HAP-1 (cell line): ENCODE results near the gene GRK6.

Experiments
- DNase-seq, 2 experiments: peaks; one replicate each; pipeline ENCODE4 v3.0.0-alpha.2; 2016 to 2020; ENCODE audit warnings: low spot score in 2 of 2
- H3K27me3 ChIP-seq: fragments of 250-450 bp; sonication (Bioruptor Pico); 2 replicates; pipeline ENCODE4 v1.5.1; 2020; ENCODE audit warnings: low read depth, mild to moderate bottlenecking, moderate library complexity
- H3K36me3 ChIP-seq: fragments of 250-450 bp; sonication (Bioruptor Pico); replicated peaks from 2 replicates; pipeline ENCODE4 v1.5.1; 2020; ENCODE audit warnings: mild to moderate bottlenecking
- H3K4me1 ChIP-seq: fragments of 250-450 bp; sonication (Bioruptor Pico); 2 replicates; pipeline ENCODE4 v1.5.1; 2020; ENCODE audit warnings: mild to moderate bottlenecking
- H3K4me3 ChIP-seq: fragments of 250-450 bp; sonication (Bioruptor Pico); 2 replicates; pipeline ENCODE4 v1.5.1; 2020; ENCODE audit warnings: mild to moderate bottlenecking, moderate library complexity
- H3K9me3 ChIP-seq: fragments of 250-450 bp; sonication (Bioruptor Pico); 2 replicates; pipeline ENCODE4 v1.5.1; 2020; ENCODE audit warnings: mild to moderate bottlenecking, moderate library complexity
- in situ Hi-C: fragments of 300-500 bp; cut with MboI; formaldehyde crosslinking; loops from 3 replicates; pipeline ENCODE4 v1.14.3; 2020; ENCODE audit warnings: low sequenced_read_pairs, inconsistent platforms, mixed read lengths

The GRK6 gene

DNA sequence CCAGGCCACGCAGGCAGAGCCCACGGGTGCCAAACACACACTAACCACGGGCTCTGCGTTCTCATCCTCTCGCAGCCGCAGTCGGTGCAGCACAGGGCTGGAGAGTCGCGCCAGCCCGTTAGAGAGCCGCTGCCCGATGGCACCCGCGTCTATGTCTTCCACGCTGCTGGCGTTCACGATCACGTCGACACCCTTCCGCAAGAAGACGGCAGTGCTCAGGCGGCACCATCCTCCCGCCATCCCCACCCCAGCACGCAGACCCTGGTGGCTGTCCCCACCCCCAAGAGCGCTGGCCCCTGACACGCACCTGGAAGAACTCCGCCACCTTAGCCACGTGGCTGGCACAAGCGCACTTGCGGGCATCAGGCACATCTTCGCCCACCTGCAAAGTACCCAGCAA is 41.0 kb downstream of the GRK6 start:
- H3K4me3 ChIP-seq, result no peak overlapping the region
- H3K27me3 ChIP-seq, result no peaks in the 10 kb centered on the region
- H3K4me1 ChIP-seq, result no peaks in the 10 kb centered on the region
- DNase-seq, result no peak
- H3K9me3 ChIP-seq, result no peaks in the 10 kb centered on the region
- H3K36me3 ChIP-seq, result peaks cover 68% of the 10 kb centered on the region
- in situ Hi-C loops, result no loop called here

DNA sequence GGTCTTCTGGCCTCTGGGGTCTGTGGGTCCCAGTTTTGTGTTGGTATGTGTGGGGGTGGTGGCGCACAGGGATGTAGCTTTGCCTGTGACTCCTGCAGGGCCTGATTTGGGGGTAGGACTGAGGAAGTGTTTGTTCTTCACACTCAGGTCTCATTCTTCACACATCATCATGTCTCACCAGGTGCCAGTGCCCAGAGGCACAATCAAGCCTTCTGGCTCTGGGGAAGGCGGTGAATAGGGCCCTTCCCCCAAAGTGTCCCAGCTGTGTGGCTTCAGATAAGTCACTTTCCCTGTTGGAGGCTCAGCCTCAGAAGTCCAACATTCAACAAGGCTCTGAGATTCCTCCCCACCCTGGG is 41.8 kb downstream of the GRK6 start:
- H3K4me1 ChIP-seq, result no peaks in the 10 kb centered on the region
- in situ Hi-C loops, result no loop called here
- H3K27me3 ChIP-seq, result no peaks in the 10 kb centered on the region
- H3K36me3 ChIP-seq, result peaks cover 64% of the 10 kb centered on the region
- no peak overlapping the region for H3K4me3 ChIP-seq
- H3K9me3 ChIP-seq, result no peaks in the 10 kb centered on the region
- DNase-seq, result no peak

DNA sequence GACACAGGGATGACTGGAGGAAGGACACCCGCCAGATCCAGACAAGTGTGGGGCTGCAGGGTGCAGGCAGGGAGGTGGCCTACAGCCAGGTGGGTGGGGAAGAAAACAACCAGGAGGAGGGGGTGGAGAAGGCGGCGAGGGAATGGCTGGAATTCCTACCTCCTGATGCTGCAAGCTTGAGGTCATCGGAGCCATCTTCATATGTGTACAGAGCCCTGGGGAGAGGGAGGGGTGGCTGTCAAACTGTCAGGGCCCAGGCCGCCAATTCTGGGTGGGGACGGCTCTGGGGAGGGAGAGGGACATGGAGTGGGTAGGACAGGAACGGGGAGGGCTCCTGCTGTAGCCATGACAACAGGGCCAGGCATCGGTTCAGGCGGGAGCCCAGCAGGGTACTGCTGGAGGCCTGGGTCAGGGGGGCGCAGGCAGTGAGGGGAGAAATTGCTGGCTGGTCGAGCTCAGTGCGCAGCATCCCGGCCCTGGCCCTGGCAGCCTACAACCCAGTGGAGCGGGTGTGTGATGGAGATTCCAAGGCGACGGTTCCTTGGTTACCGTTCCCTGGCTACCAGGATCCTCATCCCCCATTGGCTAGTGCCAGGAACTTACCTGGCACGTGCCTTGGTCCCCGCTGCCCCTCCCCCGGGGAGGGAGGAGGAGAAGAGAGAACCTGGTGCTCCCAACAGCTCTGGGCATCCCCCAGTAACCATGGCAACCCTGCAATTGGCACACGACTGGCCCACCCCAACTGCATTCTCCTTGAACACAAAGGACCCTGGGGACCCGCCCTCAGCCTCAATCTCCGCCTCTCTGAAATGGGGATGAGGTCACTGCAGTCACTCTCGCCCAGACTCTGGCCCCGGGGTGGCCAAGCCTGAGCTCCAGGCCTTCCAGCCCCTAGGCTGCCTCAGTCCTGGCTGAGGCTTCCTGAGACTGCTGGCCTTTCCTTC is 42.5 kb downstream of the GRK6 start:
- no peak overlapping the region for H3K4me3 ChIP-seq
- H3K27me3 ChIP-seq, result no peaks in the 10 kb centered on the region
- H3K9me3 ChIP-seq, result no peaks in the 10 kb centered on the region
- H3K4me1 ChIP-seq, result peaks cover 1% of the 10 kb centered on the region; the same call in 1 of the 2 replicates
- in situ Hi-C loops, result no loop called here
- DNase-seq, result peak in 1 of 2 experiments; percentile 49
- H3K36me3 ChIP-seq, result peaks cover 57% of the 10 kb centered on the region

DNA sequence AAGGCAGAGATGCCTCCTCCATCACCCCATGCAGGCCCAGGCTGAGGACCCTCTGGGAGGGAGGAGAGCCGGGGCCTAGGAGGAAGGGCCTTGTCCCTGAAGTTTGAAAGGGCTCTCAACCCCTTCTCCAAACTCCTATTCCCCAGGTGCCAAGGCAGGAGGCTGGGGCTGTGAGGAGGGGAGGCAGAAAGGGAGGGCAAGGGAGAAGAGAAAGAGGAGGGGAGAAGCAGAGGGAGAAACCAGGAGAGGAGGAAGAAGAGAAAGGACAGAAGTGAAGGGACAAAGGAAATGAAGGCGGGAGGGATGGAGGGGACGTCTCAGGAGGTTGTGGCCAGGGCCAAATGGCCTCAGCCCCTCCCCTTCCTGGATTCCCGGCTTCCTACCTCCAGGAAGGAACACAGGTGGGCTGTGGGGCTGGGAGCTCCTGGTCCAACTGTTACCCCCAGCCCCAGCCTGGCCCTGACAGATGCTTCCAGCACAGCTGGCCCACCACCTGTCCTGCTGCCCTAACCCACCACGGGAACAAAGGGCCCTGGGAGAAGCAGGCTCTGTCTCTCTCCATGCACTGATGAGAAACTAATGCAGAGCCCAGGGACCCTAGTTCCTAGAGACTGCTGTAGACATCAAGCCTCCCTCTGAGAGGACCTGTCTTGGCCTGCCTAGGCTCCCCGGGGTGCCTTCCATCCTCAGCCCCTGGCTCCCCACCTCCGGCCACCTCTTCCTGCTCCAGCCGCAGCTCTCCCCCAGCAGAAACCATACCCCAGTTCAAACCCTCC is 43.5 kb downstream of the GRK6 start:
- peaks cover 50% of the 10 kb centered on the region for H3K36me3 ChIP-seq
- DNase-seq, result no peak
- H3K9me3 ChIP-seq, result no peaks in the 10 kb centered on the region
- H3K4me1 ChIP-seq, result peaks cover 3% of the 10 kb centered on the region; the same call in 1 of the 2 replicates
- no peaks in the 10 kb centered on the region for H3K27me3 ChIP-seq
- in situ Hi-C loops, result no loop called here
- H3K4me3 ChIP-seq, result no peak overlapping the region

DNA sequence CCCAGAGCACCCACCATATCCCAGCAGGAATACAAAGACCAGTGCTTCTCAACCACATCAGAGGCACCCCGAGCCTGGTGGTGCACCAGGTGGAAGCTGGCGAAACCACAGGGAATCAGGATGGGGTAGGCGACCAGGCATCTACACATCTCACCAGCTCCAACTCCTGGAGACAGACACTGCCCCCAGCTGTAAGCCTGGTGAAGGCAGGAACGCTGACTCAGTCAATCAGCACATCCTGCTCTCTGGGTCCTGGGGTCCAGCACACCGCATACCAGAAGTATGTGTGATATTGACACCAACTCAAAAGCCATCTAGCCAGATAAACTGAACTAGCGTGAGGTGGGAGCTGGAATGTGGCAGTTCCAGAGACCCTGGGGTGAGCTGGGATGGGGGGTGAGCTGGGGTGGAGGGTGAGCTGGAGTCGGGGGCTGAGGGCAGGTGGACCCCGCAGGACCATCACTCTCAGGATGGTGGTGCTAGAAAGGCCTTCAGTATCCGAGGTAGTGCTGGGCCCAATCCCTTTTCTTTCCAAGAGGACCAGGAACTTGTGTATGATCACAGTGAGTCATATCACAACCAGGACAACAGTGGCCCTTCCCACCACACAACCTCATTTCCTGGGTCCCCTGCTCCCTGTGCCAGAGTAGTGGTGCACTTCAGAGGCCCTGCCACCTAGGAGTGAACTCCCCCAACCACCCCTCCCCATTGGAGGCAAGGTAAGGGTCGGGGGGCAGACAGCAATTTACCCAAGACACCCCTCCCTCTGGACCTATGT is 44.5 kb downstream of the GRK6 start:
- H3K4me1 ChIP-seq, result peaks cover 3% of the 10 kb centered on the region; the same call in 1 of the 2 replicates
- DNase-seq, result no peak
- in situ Hi-C loops, result no loop called here
- peaks cover 40% of the 10 kb centered on the region for H3K36me3 ChIP-seq
- no peaks in the 10 kb centered on the region for H3K27me3 ChIP-seq
- no peak overlapping the region for H3K4me3 ChIP-seq
- H3K9me3 ChIP-seq, result no peaks in the 10 kb centered on the region

DNA sequence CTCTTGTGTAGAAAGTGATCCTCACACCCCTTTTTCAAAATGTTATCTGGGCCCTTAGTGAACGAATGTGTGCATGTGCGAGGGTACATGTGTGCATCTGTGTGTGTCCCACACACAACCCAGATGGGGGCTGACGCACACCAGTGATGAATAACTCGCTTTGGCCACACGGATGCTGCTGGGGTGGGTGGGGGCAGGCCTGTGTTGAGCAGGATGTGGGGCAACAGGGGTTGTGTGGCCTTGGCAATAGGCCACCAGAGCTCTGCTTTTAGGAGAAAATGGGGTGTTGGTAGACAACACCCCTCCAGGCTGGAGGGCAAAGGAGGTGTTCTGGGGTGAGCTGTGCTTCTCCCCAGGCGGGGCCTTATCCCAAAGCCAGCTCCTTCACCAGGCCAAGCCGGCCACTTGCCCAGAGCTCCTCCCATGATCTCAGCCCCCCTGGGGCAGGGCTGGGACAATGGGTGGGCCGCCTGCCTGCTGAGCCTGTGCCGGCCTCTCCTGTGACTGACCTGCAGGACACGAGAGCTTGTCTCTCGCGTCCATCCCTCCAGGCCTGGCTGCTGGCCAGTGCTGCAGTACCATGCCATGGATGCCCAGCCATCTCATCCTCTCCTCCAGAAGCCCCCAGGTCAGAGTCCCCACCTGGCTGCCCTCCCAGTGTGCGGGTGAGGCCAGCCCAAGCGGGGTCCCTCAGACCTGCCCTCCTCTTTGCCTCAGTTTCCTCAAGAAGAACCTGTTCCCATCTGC is 45.3 kb downstream of the GRK6 start:
- Histone ChIP-seq H3K4me3 (peak overlapping the region; percentile 61), H3K27me3 (no peaks in the 10 kb centered on the region), H3K4me1 (peaks cover 3% of the 10 kb centered on the region; the same call in 1 of the 2 replicates), H3K9me3 (no peaks in the 10 kb centered on the region), H3K36me3 (peaks cover 31% of the 10 kb centered on the region)
- in situ Hi-C loops, result no loop called here
- peak in 1 of 2 experiments; percentile 30 for DNase-seq

DNA sequence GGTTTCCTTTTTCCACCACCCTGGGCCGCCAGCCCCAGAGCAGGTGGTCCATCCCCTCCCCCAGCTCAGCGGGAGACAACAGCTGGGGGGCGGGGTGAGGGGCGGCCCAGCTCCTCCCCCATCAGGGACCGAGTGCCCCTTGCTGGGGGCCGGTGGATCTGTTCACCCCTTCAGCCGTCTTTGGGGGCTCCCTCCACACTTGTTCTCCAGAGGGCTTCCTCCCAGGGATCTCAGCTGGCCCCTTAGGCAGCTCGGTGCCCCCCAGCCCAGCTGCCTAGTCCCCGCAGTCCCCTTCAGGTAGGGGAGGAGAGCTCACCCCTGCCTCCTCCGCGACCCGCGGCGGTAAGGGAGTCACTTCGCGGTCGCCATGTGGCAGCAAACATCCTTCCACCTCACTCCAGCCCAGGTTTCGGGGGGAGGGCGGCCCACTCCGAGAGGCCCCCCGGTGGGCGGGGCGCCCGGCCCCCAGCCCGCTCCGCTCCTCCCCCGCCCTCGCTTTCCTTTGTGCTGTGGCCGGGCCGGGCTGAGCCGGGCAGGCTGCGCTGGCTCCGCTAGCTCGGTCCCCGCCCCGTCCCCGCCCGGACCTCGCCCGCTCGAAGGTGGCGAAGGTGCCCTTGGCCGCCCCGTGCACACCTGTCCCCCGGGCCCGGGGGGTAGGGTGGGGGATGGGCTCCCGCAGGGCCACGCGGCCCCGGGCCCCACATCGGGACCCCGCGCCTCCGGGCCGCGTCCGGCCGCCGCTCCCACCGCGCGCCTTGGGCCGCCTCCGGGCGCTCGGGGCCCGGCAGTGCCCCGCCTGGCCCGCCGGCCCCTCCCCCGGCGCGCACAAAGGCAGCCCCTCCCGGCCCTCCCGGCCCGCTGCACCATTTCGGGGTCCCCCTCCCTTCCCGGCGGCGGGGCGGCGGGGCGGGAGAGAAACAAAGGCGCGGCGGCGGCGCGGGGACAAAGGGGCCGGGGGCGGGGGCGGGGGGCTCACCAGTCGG is 46.3 kb downstream of the GRK6 start:
- Histone ChIP-seq H3K4me1 (peaks cover 3% of the 10 kb centered on the region; the same call in 1 of the 2 replicates), H3K27me3 (no peaks in the 10 kb centered on the region), H3K36me3 (peaks cover 22% of the 10 kb centered on the region), H3K4me3 (peak overlapping the region; percentile 61), H3K9me3 (no peaks in the 10 kb centered on the region)
- in situ Hi-C loops, result no loop called here
- DNase-seq, result peak; percentile 26 to 74

DNA sequence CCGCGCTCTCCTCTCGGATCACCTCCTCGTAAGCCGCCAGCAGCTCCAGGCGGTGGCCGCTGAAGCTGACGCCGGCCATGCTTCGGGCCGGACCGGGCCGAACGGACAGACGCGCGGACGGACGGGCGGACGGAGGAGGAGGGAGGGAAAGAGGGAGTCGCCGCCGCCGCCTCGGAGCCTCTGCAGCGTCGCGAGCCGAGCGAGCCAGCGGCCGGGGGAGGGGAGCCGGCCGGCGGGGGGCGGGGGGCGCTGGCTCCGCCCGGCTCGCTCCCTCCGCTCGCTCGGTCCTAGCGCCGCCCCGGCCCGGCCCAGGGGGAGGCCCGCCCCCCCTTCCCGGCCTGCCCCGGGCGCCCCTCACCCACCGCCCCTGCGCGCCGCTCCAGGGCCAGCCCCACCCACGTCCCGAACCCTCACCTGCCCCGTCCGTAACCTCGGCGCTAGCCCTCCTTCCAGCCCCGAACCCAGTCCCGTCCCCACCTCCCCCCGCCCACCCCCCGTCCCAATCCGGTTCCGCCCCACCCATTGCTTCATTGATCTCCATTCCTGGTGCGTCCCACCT is 47.0 kb downstream of the GRK6 start, which contains the start of gene DBN1:
Gene DBN1, minus strand, starts transcription at position 192 of the 559 bp plus-strand sequence. Its CDS starts 113 bp downstream, at position 79.
- peaks cover 16% of the 10 kb centered on the region for H3K36me3 ChIP-seq
- H3K4me1 ChIP-seq, result peaks cover 3% of the 10 kb centered on the region; the same call in 1 of the 2 replicates
- peak within 1 kb of the TSS; percentile 61 for H3K4me3 ChIP-seq
- in situ Hi-C loops, result no loop called here
- peak; percentile 60 to 73 for DNase-seq
- no peaks in the 10 kb centered on the region for H3K9me3 ChIP-seq
- H3K27me3 ChIP-seq, result no peaks in the 10 kb centered on the region

DNA sequence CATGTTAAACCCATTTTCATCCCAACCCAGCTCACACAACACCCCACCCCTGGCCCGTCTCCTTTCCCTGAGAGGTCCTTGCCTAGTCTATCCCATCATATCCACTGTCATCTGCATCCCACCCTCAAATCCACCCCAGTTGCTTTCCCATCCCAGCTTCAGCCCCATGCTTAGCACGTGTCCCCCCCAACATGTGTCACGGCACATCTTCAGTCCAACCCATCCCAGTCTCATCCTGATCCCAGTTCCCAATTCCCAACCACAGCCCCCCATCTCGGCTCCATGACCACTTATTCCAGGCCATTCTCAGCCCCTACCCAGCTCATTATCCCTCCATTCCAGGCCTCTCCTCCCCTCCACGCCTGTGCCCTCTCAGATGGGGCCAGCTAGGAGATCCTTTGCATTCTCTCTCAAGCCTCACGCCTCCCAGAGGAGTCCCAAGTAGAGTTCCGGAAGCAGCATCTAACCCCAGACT is 47.6 kb downstream of the GRK6 start:
- Histone ChIP-seq H3K4me3 (no peak overlapping the region), H3K36me3 (peaks cover 15% of the 10 kb centered on the region), H3K9me3 (no peaks in the 10 kb centered on the region), H3K4me1 (peaks cover 3% of the 10 kb centered on the region; the same call in 1 of the 2 replicates), H3K27me3 (no peaks in the 10 kb centered on the region)
- in situ Hi-C loops, result no loop called here
- no peak for DNase-seq

DNA sequence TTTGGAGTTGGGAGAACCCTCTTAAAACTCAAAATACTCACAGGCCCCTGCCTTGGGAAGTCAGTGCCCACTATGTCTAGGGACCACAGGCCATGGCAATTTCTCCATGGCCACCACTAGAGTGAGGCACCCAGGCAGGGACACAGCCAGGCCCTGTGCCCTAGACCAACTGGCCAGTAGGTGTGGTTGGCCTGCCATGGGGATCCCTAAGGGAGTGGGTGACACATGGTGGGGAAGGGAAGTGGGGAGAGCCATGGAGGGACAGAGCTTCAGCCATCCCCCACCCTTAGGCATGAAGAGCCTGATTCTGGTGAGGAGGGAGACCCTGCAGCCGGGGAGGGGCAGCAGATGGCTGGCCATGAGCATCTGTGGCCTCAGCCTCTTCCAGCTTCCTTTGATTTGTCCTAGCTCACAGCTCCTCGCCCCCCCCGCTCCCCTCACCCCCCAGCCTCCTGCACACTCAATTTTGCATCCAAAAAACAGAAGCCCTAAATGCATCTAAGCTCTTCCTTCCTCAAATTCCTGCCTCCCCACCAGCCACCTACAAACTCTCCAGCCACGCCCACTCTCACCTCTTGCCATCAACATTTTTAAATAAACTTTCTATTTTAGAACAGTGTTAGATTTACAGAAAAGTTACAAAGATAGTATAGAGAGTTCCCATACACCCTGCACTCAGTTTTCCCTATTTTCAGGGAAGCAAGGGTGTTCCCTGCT is 48.5 kb downstream of the GRK6 start:
- in situ Hi-C loops, result no loop called here
- peaks cover 9% of the 10 kb centered on the region for H3K36me3 ChIP-seq

More for the DNA sequence above, 48.5 kb downstream of the GRK6 start:
- Histone ChIP-seq H3K4me1 (peaks cover 3% of the 10 kb centered on the region; the same call in 1 of the 2 replicates), H3K27me3 (no peaks in the 10 kb centered on the region), H3K4me3 (no peak overlapping the region), H3K9me3 (no peaks in the 10 kb centered on the region)
- DNase-seq, result no peak
